ENCODE data around the gene POLR3F.

POLR3F gene

GRCh38 chr20:18527339-18527738, 60.1 kb downstream of the POLR3F start:
- Histone ChIP-seq H3K9me3 (ENCODE audit: insufficient read depth, low read length) (no peaks in the 10 kb centered on the region), H3K27me3 (ENCODE audit: low read length) (no peaks in the 10 kb centered on the region), H3K4me2 (ENCODE audit: low read depth, low read length, poor library complexity, severe bottlenecking) (no peak overlapping the region), H3K27ac (ENCODE audit: low read depth, low read length) (no peak overlapping the region), H3K36me3 (ENCODE audit: low read length) (peaks cover 19% of the 10 kb centered on the region), H2AFZ (ENCODE audit: low read depth, low read length, severe bottlenecking) (no peak overlapping the region), H3K4me3 (ENCODE audit: insufficient read depth, low read length, poor library complexity, severe bottlenecking) (no peak overlapping the region), H3K79me2 (ENCODE audit: insufficient read depth, low read length) (no peaks in the 10 kb centered on the region), H4K20me1 (ENCODE audit: low read depth, low read length) (no peaks in the 10 kb centered on the region), H3F3A (ENCODE audit: insufficient read depth) (no peaks in the 10 kb centered on the region), H3K9ac (ENCODE audit: low read length) (no peak overlapping the region), H3K9me2 (replicated peaks; ENCODE audit: insufficient read depth, low read length) (no peaks in the 10 kb centered on the region)
- TF ChIP-seq EZH2phosphoT487 (conservative IDR thresholded peaks at IDR 0.05; ENCODE audit: low read length) (no peak), CTCF (IDR thresholded peaks at IDR 0.05; ENCODE audit: insufficient read depth, low read length, poor library complexity, severe bottlenecking) (no peak)

- Histone ChIP-seq H4K20me1 (ENCODE audit: low read depth, low read length) (no peaks in the 10 kb centered on the region), H3K4me2 (ENCODE audit: low read depth, low read length, poor library complexity, severe bottlenecking) (no peak overlapping the region), H3K9ac (ENCODE audit: low read length) (no peak overlapping the region), H3K27ac (ENCODE audit: low read depth, low read length) (no peak overlapping the region), H2AFZ (ENCODE audit: low read depth, low read length, severe bottlenecking) (no peak overlapping the region), H3K4me3 (ENCODE audit: insufficient read depth, low read length, poor library complexity, severe bottlenecking) (no peak overlapping the region), H3F3A (ENCODE audit: insufficient read depth) (no peaks in the 10 kb centered on the region), H3K9me2 (replicated peaks; ENCODE audit: insufficient read depth, low read length) (no peaks in the 10 kb centered on the region), H3K27me3 (ENCODE audit: low read length) (no peaks in the 10 kb centered on the region), H3K9me3 (ENCODE audit: insufficient read depth, low read length) (no peaks in the 10 kb centered on the region), H3K79me2 (ENCODE audit: insufficient read depth, low read length) (no peaks in the 10 kb centered on the region), H3K36me3 (ENCODE audit: low read length) (peaks cover 19% of the 10 kb centered on the region)
- TF ChIP-seq CTCF (IDR thresholded peaks at IDR 0.05; ENCODE audit: insufficient read depth, low read length, poor library complexity, severe bottlenecking) (no peak), EZH2phosphoT487 (conservative IDR thresholded peaks at IDR 0.05; ENCODE audit: low read length) (no peak)
Observed at GRCh38 chr20:18527836-18528235, 60.6 kb downstream of the POLR3F start.

- no peaks in the 10 kb centered on the region for H3K9me2 ChIP-seq (replicated peaks; ENCODE audit: insufficient read depth, low read length)
- no peaks in the 10 kb centered on the region for H3F3A ChIP-seq (ENCODE audit: insufficient read depth)
- no peak overlapping the region for H3K9ac ChIP-seq (ENCODE audit: low read length)
- TF ChIP-seq EZH2phosphoT487 (conservative IDR thresholded peaks at IDR 0.05; ENCODE audit: low read length) (no peak), CTCF (IDR thresholded peaks at IDR 0.05; ENCODE audit: insufficient read depth, low read length, poor library complexity, severe bottlenecking) (no peak)
- no peaks in the 10 kb centered on the region for H3K27me3 ChIP-seq (ENCODE audit: low read length)
- no peaks in the 10 kb centered on the region for H3K9me3 ChIP-seq (ENCODE audit: insufficient read depth, low read length)
- H2AFZ ChIP-seq (ENCODE audit: low read depth, low read length, severe bottlenecking), result no peak overlapping the region
- no peaks in the 10 kb centered on the region for H4K20me1 ChIP-seq (ENCODE audit: low read depth, low read length)
- no peaks in the 10 kb centered on the region for H3K79me2 ChIP-seq (ENCODE audit: insufficient read depth, low read length)
- H3K27ac ChIP-seq (ENCODE audit: low read depth, low read length), result no peak overlapping the region
- H3K4me2 ChIP-seq (ENCODE audit: low read depth, low read length, poor library complexity, severe bottlenecking), result no peak overlapping the region
- H3K4me3 ChIP-seq (ENCODE audit: insufficient read depth, low read length, poor library complexity, severe bottlenecking), result no peak overlapping the region
- H3K36me3 ChIP-seq (ENCODE audit: low read length), result peaks cover 24% of the 10 kb centered on the region
Observed at GRCh38 chr20:18529041-18529440, 61.9 kb downstream of the POLR3F start.
